ENCODE data around the gene SLIT3. TPM values are rescaled to one million over a fixed set of nuclear protein-coding genes. Genes with fewer than 3 reads are reported as not detected.

The SLIT3 gene
- total and polyA plus RNA-seq, 2 donors (not counting 3 experiments of a cell fraction or from before 2014, with no cell fraction given), result 0.90 to 1.0 TPM

GRCh38 chr5:169139480-169140050 is 161.4 kb downstream of the SLIT3 start:
- intact Hi-C loops (cut with micrococcal nuclease), result no loop called here
- POLR2A ChIA-PET, result no interaction called here

GRCh38 chr5:169133531-169133930 is 167.4 kb downstream of the SLIT3 start:
- POLR2A ChIA-PET, result no interaction called here
- H3K4me2 ChIP-seq (ENCODE audit: insufficient read depth, low read length), result no peak overlapping the region
- H3K4me3 ChIP-seq (replicated peaks in 1 of 3; ENCODE audit: insufficient read depth in 1 of 3, low read depth in 1 of 3, low read length in 3 of 3), result no peak overlapping the region
- no peak overlapping the region for H3K9ac ChIP-seq (replicated peaks; ENCODE audit: extremely low read depth, insufficient read depth, low read length)
- H2AFZ ChIP-seq (ENCODE audit: low read depth, low read length), result no peak overlapping the region
- intact Hi-C loops (cut with micrococcal nuclease), result no loop called here
- no peaks in the 10 kb centered on the region for H3K4me1 ChIP-seq (ENCODE audit: control insufficient read depth, extremely low read depth, insufficient read depth, low read length)
- no peak overlapping the region for H3K27ac ChIP-seq (ENCODE audit: insufficient read depth, low read depth, low read length)
- H3K9me1 ChIP-seq (replicated peaks; ENCODE audit: control insufficient read depth, extremely low read depth, insufficient read depth, low read length), result no peaks in the 10 kb centered on the region
- dilution Hi-C loops (cut with MboI; ENCODE audit: extremely low pct_ligation_motif_present, low sequenced_read_pairs), result no loop called here
- H3K79me2 ChIP-seq (ENCODE audit: control insufficient read depth, insufficient read depth, low read length), result no peaks in the 10 kb centered on the region
- TF ChIP-seq JUN (IDR thresholded peaks at IDR 0.05; ENCODE audit: borderline replicate concordance, insufficient read depth, insufficient read length, low read depth) (no peak), MYC (IDR thresholded peaks at IDR 0.05; ENCODE audit: low read depth, low read length) (no peak), CTCF (IDR thresholded peaks at IDR 0.05; ENCODE audit: extremely low read depth in 1 of 2, insufficient read depth in 1 of 2, low read depth in 1 of 2, low read length in 2 of 2) (no peak), POLR2A (IDR thresholded peaks at IDR 0.05; ENCODE audit: low read depth, low read length) (no peak), FOS (IDR thresholded peaks at IDR 0.05; ENCODE audit: borderline replicate concordance, insufficient read depth, low read length) (no peak), POLR2AphosphoS5 (IDR thresholded peaks at IDR 0.05; ENCODE audit: insufficient read depth, low read depth, low read length) (no peak), EZH2 (IDR thresholded peaks at IDR 0.05; ENCODE audit: borderline replicate concordance, low read depth, low read length, severe bottlenecking) (no peak), MAX (IDR thresholded peaks at IDR 0.05; ENCODE audit: insufficient read depth, insufficient read length) (no peak), GATA2 (IDR thresholded peaks at IDR 0.05; ENCODE audit: insufficient read depth, insufficient read length, low read depth, low read length) (no peak)
- H3K9me3 ChIP-seq (replicated peaks; ENCODE audit: control insufficient read depth, insufficient read depth, low read length), result no peaks in the 10 kb centered on the region
- DNase-seq (ENCODE audit: low read depth, low spot score) (no peak), FAIRE-seq (no peak)
- no TSS peak for BruUV-seq (replicated peaks)
- H3K27me3 ChIP-seq (ENCODE audit: control insufficient read depth in 2 of 2, insufficient read depth in 2 of 2, low read length in 2 of 2), result no peaks in the 10 kb centered on the region
- H4K20me1 ChIP-seq (replicated peaks; ENCODE audit: control insufficient read depth, extremely low read depth, insufficient read depth, low read length), result no peaks in the 10 kb centered on the region
- CTCF ChIA-PET, result no interaction called here
- H3K36me3 ChIP-seq (ENCODE audit: control insufficient read depth in 2 of 2, extremely low read depth in 1 of 2, insufficient read depth in 2 of 2, low read length in 2 of 2), result no peaks in the 10 kb centered on the region

More at GRCh38 chr5:169139480-169140050, 161.4 kb downstream of the SLIT3 start:
- Histone ChIP-seq H2AFZ (ENCODE audit: low read depth, low read length) (no peak overlapping the region), H3K79me2 (ENCODE audit: control insufficient read depth, insufficient read depth, low read length) (no peaks in the 10 kb centered on the region), H3K4me2 (ENCODE audit: insufficient read depth, low read length) (no peak overlapping the region), H3K9me3 (replicated peaks; ENCODE audit: control insufficient read depth, insufficient read depth, low read length) (no peaks in the 10 kb centered on the region), H3K4me1 (ENCODE audit: control insufficient read depth, extremely low read depth, insufficient read depth, low read length) (no peaks in the 10 kb centered on the region), H3K27me3 (ENCODE audit: control insufficient read depth in 2 of 2, insufficient read depth in 2 of 2, low read length in 2 of 2) (no peaks in the 10 kb centered on the region), H3K36me3 (ENCODE audit: control insufficient read depth in 2 of 2, extremely low read depth in 1 of 2, insufficient read depth in 2 of 2, low read length in 2 of 2) (no peaks in the 10 kb centered on the region), H3K4me3 (replicated peaks in 1 of 3; ENCODE audit: insufficient read depth in 1 of 3, low read depth in 1 of 3, low read length in 3 of 3) (no peak overlapping the region), H4K20me1 (replicated peaks; ENCODE audit: control insufficient read depth, extremely low read depth, insufficient read depth, low read length) (no peaks in the 10 kb centered on the region), H3K9me1 (replicated peaks; ENCODE audit: control insufficient read depth, extremely low read depth, insufficient read depth, low read length) (no peaks in the 10 kb centered on the region), H3K27ac (ENCODE audit: insufficient read depth, low read depth, low read length) (no peak overlapping the region), H3K9ac (replicated peaks; ENCODE audit: extremely low read depth, insufficient read depth, low read length) (no peak overlapping the region)
- TF ChIP-seq EZH2 (IDR thresholded peaks at IDR 0.05; ENCODE audit: borderline replicate concordance, low read depth, low read length, severe bottlenecking) (no peak), POLR2A (IDR thresholded peaks at IDR 0.05; ENCODE audit: low read depth, low read length) (no peak), CTCF (IDR thresholded peaks at IDR 0.05; ENCODE audit: extremely low read depth in 1 of 2, insufficient read depth in 1 of 2, low read depth in 1 of 2, low read length in 2 of 2) (no peak)
- DNase-seq (ENCODE audit: low read depth, low spot score) (no peak), FAIRE-seq (no peak)
- dilution Hi-C loops (cut with MboI; ENCODE audit: extremely low pct_ligation_motif_present, low sequenced_read_pairs), result no loop called here
- CTCF ChIA-PET, result no interaction called here
- BruUV-seq (replicated peaks), result no TSS peak
